ENCODE data around the gene ALDH1A3.

ALDH1A3 gene

DNA sequence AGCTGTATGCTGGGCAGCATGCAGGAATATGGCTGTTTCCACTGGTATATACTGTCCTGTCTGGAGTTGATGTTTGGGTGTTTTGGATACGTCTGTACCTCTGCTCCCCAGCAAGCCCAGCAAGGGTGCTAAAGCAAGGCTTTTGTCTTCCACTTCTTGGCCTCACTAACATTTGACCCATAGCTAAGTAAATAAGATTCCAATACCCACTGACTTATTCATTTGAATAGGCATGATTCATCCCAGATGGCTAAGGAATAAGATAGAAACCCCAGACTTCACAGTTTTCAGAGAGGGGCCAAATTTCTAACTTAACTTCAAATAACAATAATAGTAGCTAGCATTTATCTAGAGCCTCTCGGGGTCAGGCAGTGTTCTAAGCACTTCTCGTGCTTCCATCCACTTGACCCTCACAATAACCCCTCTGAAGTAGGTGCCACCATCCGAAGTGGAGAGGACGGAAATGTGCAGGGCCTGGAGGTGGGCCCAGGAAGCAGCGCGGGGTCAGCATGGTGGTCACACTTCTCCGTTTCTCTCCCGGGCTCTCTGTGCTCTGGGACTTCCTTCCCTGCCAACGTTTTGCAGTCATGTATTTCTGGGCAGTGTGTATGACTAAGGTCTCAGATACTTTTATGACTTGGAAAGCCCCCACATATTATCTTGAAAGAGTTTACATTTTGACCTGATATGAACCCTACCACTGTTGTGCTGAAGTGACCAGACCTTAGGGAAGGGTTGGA, 78.9 kb downstream of the ALDH1A3 start:
- no peak for DNase-seq

DNA sequence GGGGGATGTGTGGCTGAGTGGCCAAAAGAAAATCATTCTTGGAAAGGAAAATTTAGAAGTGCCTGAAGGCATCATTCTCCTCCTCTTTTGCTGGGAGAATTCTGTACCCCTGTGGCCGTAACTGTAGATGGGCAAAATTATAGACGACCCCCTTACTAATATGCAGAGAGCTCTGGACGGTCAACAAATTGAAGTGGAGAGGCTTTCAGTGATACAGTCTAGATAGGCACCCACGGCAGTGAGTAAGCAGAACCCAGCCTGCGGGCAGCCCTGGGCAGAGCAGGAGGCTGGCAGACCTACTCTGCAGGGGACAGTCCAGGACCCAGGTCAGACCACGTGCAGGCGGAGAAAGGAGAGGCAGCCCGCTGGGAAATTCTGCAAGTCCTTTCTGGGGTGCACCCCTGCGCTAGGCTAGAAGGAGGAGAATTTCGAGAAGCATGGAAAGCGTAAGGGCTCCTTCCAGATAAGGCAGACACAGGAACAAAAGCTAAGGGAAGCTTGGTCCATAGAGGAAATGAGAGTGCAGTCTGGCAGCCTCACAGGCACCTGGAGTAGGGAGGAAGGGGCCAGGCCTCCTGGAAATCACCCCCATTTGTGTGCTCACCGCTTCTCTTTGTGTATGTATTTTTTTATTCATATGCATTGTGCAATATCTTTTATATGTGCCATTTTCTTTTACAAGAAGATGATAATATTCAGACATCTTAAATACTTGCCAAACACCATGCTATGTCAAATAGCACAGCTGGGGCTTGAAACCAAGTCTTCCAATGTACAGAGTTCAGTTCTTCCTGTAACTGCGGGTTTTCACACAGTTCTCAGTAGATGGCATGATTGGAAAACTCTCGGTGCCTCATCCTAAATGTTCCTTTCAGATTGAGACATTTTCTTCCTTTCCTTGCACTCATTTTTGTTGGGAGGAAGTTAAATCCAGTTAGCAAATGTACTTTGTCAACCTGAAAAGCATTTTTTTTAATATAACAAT, 79.7 kb downstream of the ALDH1A3 start:
- no peak for DNase-seq
